Measurements from ENCODE around the gene PROSER2.

PROSER2 gene

GRCh38 chr10:11825796-11826414 is 2.7 kb downstream of the PROSER2 start:
- Histone ChIP-seq H3K27me3 (ENCODE audit: control insufficient read depth, insufficient read depth, low read length) (peaks cover 17% of the 10 kb centered on the region), H3K27ac (ENCODE audit: low read length) (no peak overlapping the region), H3K9ac (ENCODE audit: low read length) (no peak overlapping the region), H3K4me3 (ENCODE audit: low read length) (no peak overlapping the region), H3K4me1 (ENCODE audit: control insufficient read depth, low read depth, low read length) (peaks cover 6% of the 10 kb centered on the region), H3K9me3 (ENCODE audit: control insufficient read depth, low read depth, low read length) (no peaks in the 10 kb centered on the region), H3K36me3 (ENCODE audit: control insufficient read depth, low read depth, low read length) (no peaks in the 10 kb centered on the region)

- Histone ChIP-seq H3K36me3 (ENCODE audit: control insufficient read depth, low read depth, low read length) (no peaks in the 10 kb centered on the region), H3K9me3 (ENCODE audit: control insufficient read depth, low read depth, low read length) (no peaks in the 10 kb centered on the region), H3K27me3 (ENCODE audit: control insufficient read depth, insufficient read depth, low read length) (peaks cover 17% of the 10 kb centered on the region), H3K9ac (ENCODE audit: low read length) (no peak overlapping the region), H3K27ac (ENCODE audit: low read length) (no peak overlapping the region), H3K4me3 (ENCODE audit: low read length) (no peak overlapping the region), H3K4me1 (ENCODE audit: control insufficient read depth, low read depth, low read length) (peaks cover 14% of the 10 kb centered on the region)
These were observed 3.9 kb downstream of the PROSER2 start for GRCh38 chr10:11827006-11827405.

- peaks cover 17% of the 10 kb centered on the region for H3K27me3 ChIP-seq (ENCODE audit: control insufficient read depth, insufficient read depth, low read length)
- H3K9ac ChIP-seq (ENCODE audit: low read length): no peak overlapping the region
- peaks cover 14% of the 10 kb centered on the region for H3K4me1 ChIP-seq (ENCODE audit: control insufficient read depth, low read depth, low read length)
- no peaks in the 10 kb centered on the region for H3K9me3 ChIP-seq (ENCODE audit: control insufficient read depth, low read depth, low read length)
- no peak overlapping the region for H3K4me3 ChIP-seq (ENCODE audit: low read length)
- H3K36me3 ChIP-seq (ENCODE audit: control insufficient read depth, low read depth, low read length): no peaks in the 10 kb centered on the region
- no peak overlapping the region for H3K27ac ChIP-seq (ENCODE audit: low read length)
These were observed 4.3 kb downstream of the PROSER2 start for GRCh38 chr10:11827414-11827813.

GRCh38 chr10:11828682-11829284 is 5.6 kb downstream of the PROSER2 start:
- Histone ChIP-seq H3K27ac (ENCODE audit: low read length) (no peak overlapping the region), H3K4me3 (ENCODE audit: low read length) (no peak overlapping the region), H3K9ac (ENCODE audit: low read length) (no peak overlapping the region), H3K9me3 (ENCODE audit: control insufficient read depth, low read depth, low read length) (no peaks in the 10 kb centered on the region), H3K4me1 (ENCODE audit: control insufficient read depth, low read depth, low read length) (peaks cover 14% of the 10 kb centered on the region), H3K36me3 (ENCODE audit: control insufficient read depth, low read depth, low read length) (no peaks in the 10 kb centered on the region), H3K27me3 (ENCODE audit: control insufficient read depth, insufficient read depth, low read length) (peaks cover 15% of the 10 kb centered on the region)

GRCh38 chr10:11830836-11831519 is 7.8 kb downstream of the PROSER2 start:
- Histone ChIP-seq H3K4me1 (ENCODE audit: control insufficient read depth, low read depth, low read length) (peaks cover 14% of the 10 kb centered on the region), H3K36me3 (ENCODE audit: control insufficient read depth, low read depth, low read length) (no peaks in the 10 kb centered on the region), H3K4me3 (ENCODE audit: low read length) (no peak overlapping the region), H3K27ac (ENCODE audit: low read length) (no peak overlapping the region), H3K9ac (ENCODE audit: low read length) (no peak overlapping the region), H3K9me3 (ENCODE audit: control insufficient read depth, low read depth, low read length) (no peaks in the 10 kb centered on the region), H3K27me3 (ENCODE audit: control insufficient read depth, insufficient read depth, low read length) (no peaks in the 10 kb centered on the region)

GRCh38 chr10:11831520-11831951 is 8.4 kb downstream of the PROSER2 start:
- H3K9ac ChIP-seq (ENCODE audit: low read length): no peak overlapping the region
- H3K27ac ChIP-seq (ENCODE audit: low read length): no peak overlapping the region
- no peaks in the 10 kb centered on the region for H3K27me3 ChIP-seq (ENCODE audit: control insufficient read depth, insufficient read depth, low read length)
- no peaks in the 10 kb centered on the region for H3K9me3 ChIP-seq (ENCODE audit: control insufficient read depth, low read depth, low read length)
- H3K4me1 ChIP-seq (ENCODE audit: control insufficient read depth, low read depth, low read length): peaks cover 14% of the 10 kb centered on the region
- H3K4me3 ChIP-seq (ENCODE audit: low read length): no peak overlapping the region
- H3K36me3 ChIP-seq (ENCODE audit: control insufficient read depth, low read depth, low read length): no peaks in the 10 kb centered on the region

- no peak overlapping the region for H3K9ac ChIP-seq (ENCODE audit: low read length)
- H3K27ac ChIP-seq (ENCODE audit: low read length): no peak overlapping the region
- no peaks in the 10 kb centered on the region for H3K27me3 ChIP-seq (ENCODE audit: control insufficient read depth, insufficient read depth, low read length)
- no peak overlapping the region for H3K4me3 ChIP-seq (ENCODE audit: low read length)
- H3K36me3 ChIP-seq (ENCODE audit: control insufficient read depth, low read depth, low read length): no peaks in the 10 kb centered on the region
- peaks cover 14% of the 10 kb centered on the region for H3K4me1 ChIP-seq (ENCODE audit: control insufficient read depth, low read depth, low read length)
- no peaks in the 10 kb centered on the region for H3K9me3 ChIP-seq (ENCODE audit: control insufficient read depth, low read depth, low read length)
These were observed 8.9 kb downstream of the PROSER2 start for GRCh38 chr10:11832042-11832441.

GRCh38 chr10:11835061-11835460 is 11.9 kb downstream of the PROSER2 start:
- no peak overlapping the region for H3K27ac ChIP-seq (ENCODE audit: low read length)
- no peak overlapping the region for H3K4me3 ChIP-seq (ENCODE audit: low read length)
- H3K4me1 ChIP-seq (ENCODE audit: control insufficient read depth, low read depth, low read length): peaks cover 10% of the 10 kb centered on the region
- H3K9me3 ChIP-seq (ENCODE audit: control insufficient read depth, low read depth, low read length): no peaks in the 10 kb centered on the region
- H3K9ac ChIP-seq (ENCODE audit: low read length): no peak overlapping the region
- H3K36me3 ChIP-seq (ENCODE audit: control insufficient read depth, low read depth, low read length): no peaks in the 10 kb centered on the region
- H3K27me3 ChIP-seq (ENCODE audit: control insufficient read depth, insufficient read depth, low read length): no peaks in the 10 kb centered on the region

- Histone ChIP-seq H3K27ac (ENCODE audit: low read length) (no peak overlapping the region), H3K4me3 (ENCODE audit: low read length) (no peak overlapping the region), H3K9me3 (ENCODE audit: control insufficient read depth, low read depth, low read length) (no peaks in the 10 kb centered on the region), H3K9ac (ENCODE audit: low read length) (no peak overlapping the region), H3K4me1 (ENCODE audit: control insufficient read depth, low read depth, low read length) (peaks cover 10% of the 10 kb centered on the region), H3K27me3 (ENCODE audit: control insufficient read depth, insufficient read depth, low read length) (no peaks in the 10 kb centered on the region), H3K36me3 (ENCODE audit: control insufficient read depth, low read depth, low read length) (no peaks in the 10 kb centered on the region)
These were observed 12.5 kb downstream of the PROSER2 start for GRCh38 chr10:11835704-11836103.

- Histone ChIP-seq H3K36me3 (ENCODE audit: control insufficient read depth, low read depth, low read length) (no peaks in the 10 kb centered on the region), H3K27me3 (ENCODE audit: control insufficient read depth, insufficient read depth, low read length) (no peaks in the 10 kb centered on the region), H3K27ac (ENCODE audit: low read length) (no peak overlapping the region), H3K4me3 (ENCODE audit: low read length) (no peak overlapping the region), H3K9ac (ENCODE audit: low read length) (no peak overlapping the region), H3K9me3 (ENCODE audit: control insufficient read depth, low read depth, low read length) (no peaks in the 10 kb centered on the region), H3K4me1 (ENCODE audit: control insufficient read depth, low read depth, low read length) (no peaks in the 10 kb centered on the region)
These were observed 14.4 kb downstream of the PROSER2 start for GRCh38 chr10:11837372-11838161.

- no peak overlapping the region for H3K27ac ChIP-seq (ENCODE audit: low read length)
- no peak overlapping the region for H3K9ac ChIP-seq (ENCODE audit: low read length)
- no peaks in the 10 kb centered on the region for H3K4me1 ChIP-seq (ENCODE audit: control insufficient read depth, low read depth, low read length)
- H3K4me3 ChIP-seq (ENCODE audit: low read length): no peak overlapping the region
- no peaks in the 10 kb centered on the region for H3K27me3 ChIP-seq (ENCODE audit: control insufficient read depth, insufficient read depth, low read length)
- H3K36me3 ChIP-seq (ENCODE audit: control insufficient read depth, low read depth, low read length): no peaks in the 10 kb centered on the region
- no peaks in the 10 kb centered on the region for H3K9me3 ChIP-seq (ENCODE audit: control insufficient read depth, low read depth, low read length)
These were observed 15.2 kb downstream of the PROSER2 start for GRCh38 chr10:11838298-11838852.
